SU-DHL-6 (cell line): ENCODE data around the gene DPP6.

ENCODE experiments used
- EZH2phosphoT487 ChIP-seq: fragments of 200-600 bp; sonication (generic), shearing (Covaris generic); conservative IDR thresholded peaks from 2 replicates; pipeline ENCODE4 v1.6.1; 2018; ENCODE audit warnings: mild to moderate bottlenecking, antibody characterized with exemption, low read length, moderate library complexity, mixed read lengths
- TF ChIP-seq, protein P1 (sequence below): fragments of 200-600 bp; sonication (generic); IDR thresholded peaks from one replicate; pipeline ENCODE4 v1.5.1; 2017; ENCODE audit warnings: antibody characterized with exemption, mild to moderate bottlenecking, low read length, moderate library complexity; ENCODE audit not compliant: insufficient read depth, poor library complexity, severe bottlenecking

- TF ChIP-seq, protein P1, sequence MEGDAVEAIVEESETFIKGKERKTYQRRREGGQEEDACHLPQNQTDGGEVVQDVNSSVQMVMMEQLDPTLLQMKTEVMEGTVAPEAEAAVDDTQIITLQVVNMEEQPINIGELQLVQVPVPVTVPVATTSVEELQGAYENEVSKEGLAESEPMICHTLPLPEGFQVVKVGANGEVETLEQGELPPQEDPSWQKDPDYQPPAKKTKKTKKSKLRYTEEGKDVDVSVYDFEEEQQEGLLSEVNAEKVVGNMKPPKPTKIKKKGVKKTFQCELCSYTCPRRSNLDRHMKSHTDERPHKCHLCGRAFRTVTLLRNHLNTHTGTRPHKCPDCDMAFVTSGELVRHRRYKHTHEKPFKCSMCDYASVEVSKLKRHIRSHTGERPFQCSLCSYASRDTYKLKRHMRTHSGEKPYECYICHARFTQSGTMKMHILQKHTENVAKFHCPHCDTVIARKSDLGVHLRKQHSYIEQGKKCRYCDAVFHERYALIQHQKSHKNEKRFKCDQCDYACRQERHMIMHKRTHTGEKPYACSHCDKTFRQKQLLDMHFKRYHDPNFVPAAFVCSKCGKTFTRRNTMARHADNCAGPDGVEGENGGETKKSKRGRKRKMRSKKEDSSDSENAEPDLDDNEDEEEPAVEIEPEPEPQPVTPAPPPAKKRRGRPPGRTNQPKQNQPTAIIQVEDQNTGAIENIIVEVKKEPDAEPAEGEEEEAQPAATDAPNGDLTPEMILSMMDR = no peak
- TF ChIP-seq EZH2phosphoT487 = no peak
Observed at GRCh38 chr7:154862153-154862791, 810.1 kb downstream of the DPP6 start.
